K562 (cell line): ENCODE measurements around the gene HPCAL1.

Experiments
- CBX5 ChIP-seq: IDR thresholded peaks from 2 replicates; pipeline ENCODE4 v1.6.1; 2014; ENCODE audit warnings: low read depth, borderline replicate concordance
- CHD1 ChIP-seq: fragments of 200-600 bp; sonication (generic); IDR thresholded peaks from one replicate; pipeline ENCODE4 v1.6.1; 2012; ENCODE audit warnings: mild to moderate bottlenecking, moderate library complexity, low read length, inconsistent platforms
- CTCF ChIP-seq, 3 experiments: IDR thresholded peaks in 2 of 3; conservative IDR thresholded peaks in 1 of 3; 2 replicates each; pipeline ENCODE4 v1.5.1; 2011 to 2012; ENCODE audit warnings: low read length in 3 of 3, mild to moderate bottlenecking in 3 of 3, control low read depth in 2 of 3, improper control_type of control experiment in 1 of 3, inconsistent platforms in 1 of 3, low read depth in 1 of 3, mixed read lengths in 1 of 3, moderate library complexity in 1 of 3; ENCODE audit not compliant: insufficient read depth in 2 of 3
- POLR2A ChIP-seq: fragments of 450-650 bp; conservative IDR thresholded peaks from 2 replicates; pipeline ENCODE4 v1.6.1; 2016
- ZNF24 ChIP-seq: fragments of 450-650 bp; IDR thresholded peaks from 2 replicates; pipeline ENCODE4 v1.6.1; 2016
- TF ChIP-seq, protein P1 (sequence below), 2 experiments: IDR thresholded peaks; 2 replicates each; pipeline ENCODE4 v1.6.1; 2012; ENCODE audit warnings: improper control_type of control experiment in 2 of 2, low read depth in 2 of 2, low read length in 2 of 2, borderline replicate concordance in 1 of 2

DNA sequence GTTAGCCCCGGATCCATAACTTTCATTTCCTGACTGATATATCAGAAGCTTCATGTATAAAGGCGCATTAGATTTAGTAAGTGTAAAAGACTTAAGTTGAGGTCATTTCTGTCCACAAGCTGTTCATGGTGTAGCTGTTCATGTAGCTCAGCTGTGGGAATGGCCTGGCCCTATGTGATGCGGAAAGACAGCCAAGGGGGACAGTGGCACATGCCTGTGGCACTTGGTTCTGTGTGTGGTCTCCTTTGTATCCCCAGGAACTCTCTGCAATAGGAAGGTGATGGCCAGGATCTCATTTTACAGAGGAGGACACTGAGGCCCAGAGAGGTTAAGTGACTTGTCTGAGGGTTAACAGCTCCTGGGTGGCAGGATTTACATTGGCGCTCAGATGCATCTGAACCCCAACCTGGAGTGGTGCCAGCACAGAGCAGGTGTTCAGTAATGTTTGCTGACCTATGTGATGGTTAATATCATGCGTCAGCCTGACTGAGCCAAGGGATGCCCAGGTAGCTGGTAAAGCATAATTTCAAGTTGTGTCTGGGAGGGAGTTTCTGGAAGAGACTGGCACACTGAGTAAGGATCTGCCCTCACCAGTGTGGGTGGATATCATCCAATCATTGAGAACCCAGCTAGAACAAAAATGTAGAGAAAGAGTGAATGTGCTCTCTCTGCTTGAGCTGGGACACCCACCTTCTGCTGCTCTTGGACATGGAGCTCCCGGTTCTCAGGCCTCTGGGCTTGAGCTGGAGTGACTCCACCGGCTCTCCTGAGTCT is 25.4 kb downstream of the HPCAL1 start:
- no peak for TF ChIP-seq CTCF (IDR thresholded peaks at IDR 0.05 in 2 of 3, conservative IDR thresholded peaks at IDR 0.05 in 1 of 3; ENCODE audit: insufficient read depth in 2 of 3, low read depth in 1 of 3, low read length in 3 of 3)
- no peak for TF ChIP-seq CHD1
- no peak for TF ChIP-seq POLR2A
- no peak for TF ChIP-seq ZNF24
- TF ChIP-seq, protein P1, sequence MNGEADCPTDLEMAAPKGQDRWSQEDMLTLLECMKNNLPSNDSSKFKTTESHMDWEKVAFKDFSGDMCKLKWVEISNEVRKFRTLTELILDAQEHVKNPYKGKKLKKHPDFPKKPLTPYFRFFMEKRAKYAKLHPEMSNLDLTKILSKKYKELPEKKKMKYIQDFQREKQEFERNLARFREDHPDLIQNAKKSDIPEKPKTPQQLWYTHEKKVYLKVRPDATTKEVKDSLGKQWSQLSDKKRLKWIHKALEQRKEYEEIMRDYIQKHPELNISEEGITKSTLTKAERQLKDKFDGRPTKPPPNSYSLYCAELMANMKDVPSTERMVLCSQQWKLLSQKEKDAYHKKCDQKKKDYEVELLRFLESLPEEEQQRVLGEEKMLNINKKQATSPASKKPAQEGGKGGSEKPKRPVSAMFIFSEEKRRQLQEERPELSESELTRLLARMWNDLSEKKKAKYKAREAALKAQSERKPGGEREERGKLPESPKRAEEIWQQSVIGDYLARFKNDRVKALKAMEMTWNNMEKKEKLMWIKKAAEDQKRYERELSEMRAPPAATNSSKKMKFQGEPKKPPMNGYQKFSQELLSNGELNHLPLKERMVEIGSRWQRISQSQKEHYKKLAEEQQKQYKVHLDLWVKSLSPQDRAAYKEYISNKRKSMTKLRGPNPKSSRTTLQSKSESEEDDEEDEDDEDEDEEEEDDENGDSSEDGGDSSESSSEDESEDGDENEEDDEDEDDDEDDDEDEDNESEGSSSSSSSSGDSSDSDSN (IDR thresholded peaks at IDR 0.05; ENCODE audit: borderline replicate concordance in 1 of 2, low read depth in 2 of 2, low read length in 2 of 2): no peak
- TF ChIP-seq CBX5: no peak
